Measurements from ENCODE around the gene RGS6.
"Not testable (repeated sequence)": the region's sequence is repeated elsewhere in the genome, so short reads cannot be mapped to it uniquely, and the experiment has no call there.

Gene RGS6

DNA sequence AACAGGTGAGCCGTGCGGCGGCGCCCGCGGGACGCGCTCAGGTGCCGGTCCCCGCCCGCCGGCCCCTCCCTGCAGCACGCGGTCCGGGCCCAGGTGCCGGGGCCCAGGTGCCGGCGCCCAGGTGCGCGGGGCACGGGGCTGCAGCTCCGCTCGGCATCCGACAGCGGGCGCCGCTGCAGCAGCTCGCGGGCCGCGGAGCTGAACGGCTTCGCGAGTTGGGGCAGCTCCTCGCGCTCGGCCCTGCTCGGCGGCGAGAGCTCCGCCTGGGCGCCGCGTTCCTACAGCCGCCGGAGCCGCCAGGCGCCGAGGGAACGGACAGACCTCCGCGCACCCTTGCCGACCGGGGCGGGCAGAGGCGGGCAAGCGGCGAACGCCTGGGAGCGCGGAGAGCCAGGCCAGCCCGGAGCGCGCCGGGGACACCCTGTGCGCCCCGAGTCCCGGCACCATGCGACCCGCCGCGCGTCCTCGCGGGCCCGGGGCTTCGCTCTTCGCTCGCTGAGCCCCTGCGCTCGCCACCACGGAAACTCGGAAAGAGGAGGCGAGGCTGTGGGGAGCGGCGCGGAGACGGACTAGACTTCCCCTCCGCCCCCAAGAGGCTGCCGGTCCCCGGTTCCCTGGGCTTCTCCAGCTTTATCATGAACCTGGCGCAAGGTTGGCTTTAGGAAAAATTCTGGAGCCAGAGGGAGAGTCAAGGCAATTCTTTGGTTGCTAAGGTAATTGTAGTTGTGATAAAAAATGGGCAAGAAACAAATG is at the start of gene RGS6:
Gene RGS6 (plus strand): TSS at position 201 of the 753 bp plus-strand sequence.
- peak; percentile 10 for DNase-seq (ENCODE audit: low read depth)

GRCh38 chr14:71883094-71883493 is 49.1 kb upstream of the RGS6 start:
- no peak for DNase-seq (ENCODE audit: low read depth)

- DNase-seq (ENCODE audit: low read depth) = no peak
Observed at GRCh38 chr14:71885301-71885700, 46.9 kb upstream of the RGS6 start.

DNA sequence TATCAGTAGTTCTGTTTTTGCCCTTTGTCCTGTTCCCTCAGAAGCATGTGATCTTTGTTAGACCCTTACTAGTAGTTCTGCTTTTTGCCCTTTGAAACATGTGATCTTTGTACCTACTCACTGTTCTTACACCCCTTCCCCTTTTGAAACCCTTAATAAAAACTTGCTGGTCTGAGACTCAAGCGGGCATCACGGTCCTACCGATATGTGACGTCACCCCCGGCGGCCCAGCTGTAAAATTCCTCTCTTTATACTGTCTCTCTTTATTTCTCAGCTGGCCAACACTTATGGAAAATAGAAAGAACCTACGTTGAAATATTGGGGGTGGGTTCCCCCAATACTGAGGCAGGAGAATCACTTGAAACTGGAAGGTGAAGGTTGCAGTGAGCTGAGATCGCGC is 44.4 kb upstream of the RGS6 start:
- not testable (repeated sequence) for DNase-seq (ENCODE audit: low read depth)

- DNase-seq (ENCODE audit: low read depth) = no peak
Observed at GRCh38 chr14:71890541-71890940, 41.7 kb upstream of the RGS6 start.

DNA sequence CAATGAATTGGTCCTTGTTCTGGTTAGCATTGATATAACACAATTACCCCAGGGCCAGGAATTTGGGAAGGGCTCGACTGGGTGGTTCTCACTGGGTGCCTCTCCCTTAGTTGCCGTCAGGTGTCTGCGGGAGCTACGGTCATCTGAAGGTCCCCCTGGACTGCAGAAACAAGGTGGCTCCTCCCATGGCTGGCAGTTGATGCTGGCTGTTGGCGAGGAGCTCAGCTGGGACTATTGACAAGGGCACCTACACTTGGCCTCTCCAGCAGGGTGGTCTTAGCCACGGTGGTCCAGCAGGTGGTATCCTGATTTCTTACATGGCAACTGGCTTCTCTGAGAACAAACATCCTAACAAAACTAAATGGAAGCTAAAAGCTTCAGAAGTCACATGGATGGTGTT is 41.0 kb upstream of the RGS6 start:
- DNase-seq (ENCODE audit: low read depth) = no peak

- DNase-seq (ENCODE audit: low read depth) = no peak
Observed at GRCh38 chr14:71891970-71892369, 40.3 kb upstream of the RGS6 start.

GRCh38 chr14:71905031-71905430 is 27.2 kb upstream of the RGS6 start:
- no peak for DNase-seq (ENCODE audit: low read depth)

GRCh38 chr14:71905860-71906259 is 26.4 kb upstream of the RGS6 start:
- no peak for DNase-seq (ENCODE audit: low read depth)

GRCh38 chr14:71907793-71908515 is 24.3 kb upstream of the RGS6 start:
- no peak for DNase-seq (ENCODE audit: low read depth)

GRCh38 chr14:71911669-71912068 is 20.6 kb upstream of the RGS6 start:
- no peak for DNase-seq (ENCODE audit: low read depth)

- no peak for DNase-seq (ENCODE audit: low read depth)
Observed at GRCh38 chr14:71913342-71913741, 18.9 kb upstream of the RGS6 start.

DNA sequence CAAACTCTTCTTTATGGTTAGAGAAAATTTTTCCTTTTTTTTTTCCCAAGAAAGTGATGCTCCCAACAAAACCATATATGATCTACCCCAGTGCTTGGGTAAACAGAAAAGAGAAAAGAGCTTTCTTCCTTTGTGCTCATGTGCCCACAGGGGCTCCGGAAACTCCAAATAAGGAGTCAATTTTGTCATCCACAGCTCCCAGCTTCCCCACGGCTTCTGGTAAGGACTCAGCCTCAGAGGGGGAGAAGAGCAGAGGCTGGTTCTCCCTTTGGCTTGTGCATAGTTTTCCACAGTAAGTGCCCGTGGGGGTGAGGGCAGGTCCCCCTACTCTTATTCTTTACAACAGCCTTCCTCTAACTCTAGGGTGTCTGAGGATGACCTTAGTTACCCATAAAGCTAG is 13.3 kb upstream of the RGS6 start:
- DNase-seq (ENCODE audit: low read depth) = no peak

DNA sequence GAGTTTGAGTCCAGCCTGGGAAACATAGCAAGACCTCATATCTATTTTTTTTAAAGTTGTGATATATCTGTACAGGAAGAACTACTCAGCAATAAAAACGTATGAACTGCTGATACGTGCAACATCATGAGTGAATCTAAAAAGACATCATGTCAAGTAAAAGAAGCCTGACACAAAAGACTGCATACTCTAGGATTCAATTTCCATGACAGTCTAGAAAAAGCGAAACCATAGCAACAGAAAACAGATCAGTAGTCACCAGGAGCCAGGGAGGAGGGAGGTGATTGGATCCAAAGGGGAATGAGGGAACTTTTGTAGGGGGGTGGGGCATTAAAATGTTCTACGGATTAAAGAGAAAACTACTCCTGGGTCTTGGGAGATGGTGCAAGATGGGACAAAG is 8.7 kb upstream of the RGS6 start:
- DNase-seq (ENCODE audit: low read depth) = no peak

DNA sequence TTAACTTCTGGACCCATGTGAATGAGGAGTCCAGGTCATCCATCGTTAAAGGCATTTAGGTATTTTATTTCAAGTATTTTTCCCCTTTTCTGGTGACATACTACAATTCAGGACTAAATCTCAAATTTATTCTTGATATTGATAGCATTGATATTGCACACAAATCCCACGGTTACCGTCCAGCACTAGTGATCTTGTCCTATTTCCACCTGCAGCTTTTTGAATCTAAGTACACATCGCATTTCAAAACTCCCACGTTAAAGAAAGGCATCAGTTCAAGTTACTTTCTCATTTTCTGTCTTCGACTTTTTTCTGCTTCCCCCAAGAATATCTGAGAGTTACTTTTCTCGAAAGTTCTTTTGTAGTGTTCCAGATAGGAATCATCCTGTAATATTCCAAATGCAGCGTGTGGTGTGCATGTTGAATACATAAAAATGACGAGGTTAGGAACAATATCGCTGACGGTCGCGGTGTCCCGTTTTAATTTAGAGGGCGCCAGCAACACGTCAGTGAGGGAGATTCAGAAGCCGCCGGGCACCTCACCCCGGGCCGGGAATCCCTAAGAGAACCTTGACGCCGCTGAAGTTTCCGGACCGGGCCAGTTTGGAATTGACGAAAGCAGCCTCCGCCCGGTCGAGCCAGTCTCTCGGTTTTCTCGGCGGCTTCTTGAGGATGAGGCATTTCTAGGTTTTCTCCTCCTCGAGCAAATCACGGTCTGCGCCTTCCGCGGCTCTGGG is 569 bp upstream of the RGS6 start:
- no peak for DNase-seq (ENCODE audit: low read depth)

DNA sequence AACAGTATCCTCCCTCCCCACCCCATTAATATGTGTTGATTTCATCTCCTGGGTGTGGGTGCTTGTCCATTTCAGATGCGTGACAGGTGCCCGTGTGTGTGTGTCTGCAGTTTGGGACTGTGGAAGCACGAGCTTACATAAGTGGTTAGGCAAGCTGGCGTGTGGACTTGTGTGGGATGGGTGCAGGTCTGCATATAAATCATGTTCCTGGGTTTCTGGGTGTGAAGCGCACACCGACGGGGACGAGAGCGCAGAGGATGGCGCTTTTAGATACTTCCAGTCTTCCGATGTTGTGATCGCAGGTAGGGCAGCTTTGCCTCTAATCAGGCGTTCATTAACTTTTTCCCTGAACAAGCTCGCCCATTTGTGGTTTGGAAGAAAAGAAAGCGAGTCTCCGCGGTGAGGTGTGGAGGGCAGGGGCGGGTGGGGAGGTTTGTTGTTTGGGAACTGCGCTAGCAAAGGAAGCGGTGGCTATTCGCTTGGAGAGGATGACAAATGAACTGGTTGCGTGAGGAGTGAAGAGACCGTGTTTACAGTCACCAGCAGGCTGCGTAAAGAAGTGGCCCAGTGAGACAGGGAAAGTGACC is 865 bp downstream of the RGS6 start:
- no peak for DNase-seq (ENCODE audit: low read depth)

DNA sequence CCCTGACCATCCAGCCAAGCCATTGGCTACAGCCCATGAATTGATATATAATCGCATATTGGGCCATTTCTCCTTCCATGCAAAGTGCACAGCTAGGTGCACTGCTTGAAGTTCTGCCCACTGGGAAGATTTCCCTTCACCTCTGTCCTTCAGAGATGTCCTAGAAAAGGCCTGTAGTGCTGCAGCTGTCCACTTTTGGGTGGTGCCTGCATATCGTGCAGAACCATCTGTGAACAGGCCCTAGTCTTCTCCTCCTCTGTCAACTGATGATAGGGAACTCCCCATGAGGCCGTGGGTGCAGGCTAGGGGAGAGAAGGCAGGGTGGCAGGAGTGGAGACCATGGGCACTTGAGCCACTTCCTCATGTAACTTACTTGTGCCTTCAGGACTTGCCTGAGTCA is 6.0 kb downstream of the RGS6 start:
- DNase-seq (ENCODE audit: low read depth) = not testable (repeated sequence)

GRCh38 chr14:71939344-71939743 is 7.1 kb downstream of the RGS6 start:
- not testable (repeated sequence) for DNase-seq (ENCODE audit: low read depth)

DNA sequence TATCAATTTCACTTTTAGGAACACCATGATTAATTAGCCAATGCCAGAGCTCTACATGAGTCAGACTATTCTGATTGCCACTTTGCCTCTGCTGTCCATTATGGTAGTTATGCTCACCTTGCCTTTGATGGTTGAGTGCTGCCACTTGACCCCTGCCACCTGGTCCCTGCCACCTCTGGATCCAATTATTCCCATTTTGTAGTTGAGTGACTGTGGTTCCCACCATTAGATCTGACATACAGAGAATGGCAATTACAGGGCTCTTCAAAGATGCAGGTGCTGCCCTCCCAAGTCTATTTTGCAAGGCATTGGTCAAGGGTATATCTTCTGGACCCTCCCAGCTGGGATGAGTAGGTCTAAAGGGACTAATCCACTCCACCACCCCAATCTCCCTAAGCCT is 8.3 kb downstream of the RGS6 start:
- DNase-seq (ENCODE audit: low read depth) = not testable (repeated sequence)

- DNase-seq (ENCODE audit: low read depth) = not testable (repeated sequence)
Observed at GRCh38 chr14:71941616-71942015, 9.4 kb downstream of the RGS6 start.

DNA sequence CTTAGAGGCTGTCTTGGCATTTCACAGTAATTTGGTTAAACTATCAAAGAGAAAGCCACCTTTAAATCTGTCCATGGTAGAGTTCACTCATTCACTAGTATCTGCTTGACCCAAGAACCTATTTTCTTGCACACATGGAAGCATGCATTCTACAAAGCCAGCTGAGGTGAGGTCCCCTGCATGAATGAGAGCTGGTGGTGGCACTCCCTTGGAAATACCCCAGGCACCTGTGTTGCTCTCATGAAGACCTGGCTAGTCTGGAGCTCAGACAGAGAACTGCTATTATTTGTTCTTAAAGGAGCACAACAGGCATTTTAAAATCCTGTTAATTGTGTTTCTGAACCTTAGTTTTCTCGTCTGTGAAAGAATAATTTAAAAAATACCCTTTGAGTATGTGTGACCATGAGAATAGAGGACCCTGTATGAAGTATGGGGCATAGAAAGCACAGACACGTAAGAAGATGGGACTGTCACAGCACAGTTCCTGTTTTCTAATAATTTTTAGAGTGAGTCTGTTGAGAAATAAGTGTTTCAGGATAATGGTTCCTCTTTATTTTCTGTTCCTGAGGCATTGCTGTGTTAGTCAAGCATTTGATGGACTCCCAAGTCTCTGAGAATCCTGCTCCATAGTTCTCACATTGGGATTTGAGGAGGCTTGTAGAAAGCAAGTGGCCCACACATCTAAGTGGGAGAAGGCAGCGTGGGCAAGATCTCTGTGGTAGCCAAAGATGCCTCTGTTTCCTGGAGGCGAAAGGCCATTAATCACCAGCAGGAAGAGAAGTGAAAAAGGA is 10.9 kb downstream of the RGS6 start:
- DNase-seq (ENCODE audit: low read depth) = no peak

DNA sequence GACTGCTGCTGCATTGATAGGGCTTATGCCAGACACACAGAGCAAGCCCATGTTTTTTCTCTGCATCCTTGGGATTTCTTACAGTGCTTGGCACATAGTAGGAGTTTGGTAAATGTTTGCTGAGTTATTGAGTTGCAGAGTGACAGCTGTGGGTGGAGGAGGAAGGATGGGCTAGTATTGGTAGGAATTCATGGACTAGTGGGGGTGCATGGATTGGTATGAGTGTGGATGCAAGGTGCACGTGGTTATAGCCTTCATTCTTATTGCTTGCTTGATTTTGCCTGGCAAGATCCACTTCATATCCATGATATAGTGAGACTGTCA is 11.4 kb downstream of the RGS6 start:
- DNase-seq (ENCODE audit: low read depth) = no peak
